GM18498 (cell line): ENCODE data around the gene PLPPR2.
"Not testable (repeated sequence)": the region's sequence is repeated elsewhere in the genome, so short reads cannot be mapped to it uniquely, and the experiment has no call there.

Experiments
- ATAC-seq: cut with Tn5 transposase; IDR thresholded peaks from one replicate; pipeline ENCODE4 v1.9.1; 2021; ENCODE audit warnings: mild to moderate bottlenecking, moderate library complexity; ENCODE audit not compliant: unreplicated experiment

PLPPR2 gene

GRCh38 chr19:11339254-11340098 lies 15.8 kb upstream of the PLPPR2 start, which contains the start of gene RAB3D:
TSS of gene RAB3D (minus strand) at chr19:11339657. CDS start at chr19:11337399, 2,258 bp downstream.
- no peak for ATAC-seq

GRCh38 chr19:11340099-11340467 lies 15.1 kb upstream of the PLPPR2 start:
- ATAC-seq, result not testable (repeated sequence)

GRCh38 chr19:11342429-11342828 lies 12.8 kb upstream of the PLPPR2 start:
- no peak for ATAC-seq

- ATAC-seq, result no peak
These were observed 10.0 kb upstream of the PLPPR2 start for GRCh38 chr19:11345122-11345803.

- peak; percentile 92 for ATAC-seq
These were observed 8.9 kb upstream of the PLPPR2 start, which contains the start of the genes CCDC159 and TMEM205 for GRCh38 chr19:11346104-11346940. TSS of gene CCDC159 (plus strand) at chr19:11346519. CDS start at chr19:11346607, 88 bp downstream. TSS of gene TMEM205 (minus strand) at chr19:11346268. CDS start at chr19:11345619, 649 bp downstream.

GRCh38 chr19:11347546-11348039 lies 7.6 kb upstream of the PLPPR2 start:
- no peak for ATAC-seq

- no peak for ATAC-seq
These were observed 6.1 kb upstream of the PLPPR2 start for GRCh38 chr19:11349171-11349570.

- ATAC-seq, result not testable (repeated sequence)
These were observed 1.1 kb upstream of the PLPPR2 start for GRCh38 chr19:11354102-11354501.

GRCh38 chr19:11356074-11356397 lies 804 bp downstream of the PLPPR2 start:
- ATAC-seq, result no peak

GRCh38 chr19:11356676-11357550 lies 1.7 kb downstream of the PLPPR2 start:
- ATAC-seq, result no peak

- ATAC-seq, result no peak
These were observed 4.2 kb downstream of the PLPPR2 start for GRCh38 chr19:11359421-11359820.

- ATAC-seq, result no peak
These were observed 6.0 kb downstream of the PLPPR2 start for GRCh38 chr19:11361037-11361770.

- no peak for ATAC-seq
These were observed 6.8 kb downstream of the PLPPR2 start for GRCh38 chr19:11361771-11362731.

- no peak for ATAC-seq
These were observed 8.6 kb downstream of the PLPPR2 start for GRCh38 chr19:11363881-11364280.

GRCh38 chr19:11364296-11364904 lies 9.2 kb downstream of the PLPPR2 start:
- no peak for ATAC-seq

GRCh38 chr19:11364935-11365334 lies 9.7 kb downstream of the PLPPR2 start:
- ATAC-seq, result no peak

- ATAC-seq, result no peak
These were observed 10.4 kb downstream of the PLPPR2 start for GRCh38 chr19:11365557-11366117.
